IMR-90 (cell line): Measurements from ENCODE around the gene SPINT1. TPM values are rescaled to one million over a fixed set of nuclear protein-coding genes. Genes with fewer than 3 reads are reported as not detected.
A peak's percentile ranks its signal among the peaks of the same experiment; 100 is the strongest.

Source experiments
- ATAC-seq: fragments of 200-7000 bp; cut with Tn5 transposase; 2 replicates; pipeline ENCODE4 v1.9.1; 2020; ENCODE audit warnings: low read depth, mild to moderate bottlenecking, moderate library complexity
- BruUV-seq: library from RNA; stranded (reverse); fragments of 400-500 nt; replicated peaks from 2 replicates; lab custom pipeline; 2021; lab: Mats Ljungman, UMichigan
- CTCF ChIA-PET: fragments of 300-600 bp; formaldehyde crosslinking; extraction: SDS; loops from one replicate; lab custom pipeline; 2021; ENCODE audit warnings: antibody characterized with exemption; lab: Yijun Ruan, JAX
- POLR2A ChIA-PET: fragments of 300-600 bp; sonication (Branson Sonifier 250); formaldehyde crosslinking; loops from one replicate; lab custom pipeline; 2022; ENCODE audit warnings: antibody characterized with exemption; ENCODE audit not compliant: unreplicated experiment; lab: Charles Lee
- DNase-seq: peaks from one replicate; pipeline ENCODE4 v3.0.0; 2013
- H2AFZ ChIP-seq: replicated peaks from 2 replicates; pipeline ENCODE3; 2013; ENCODE audit warnings: low read length, mild to moderate bottlenecking; ENCODE audit not compliant: poor library complexity
- H2AK5ac ChIP-seq: 2 replicates; pipeline ENCODE4 v1.6.1; 2013; ENCODE audit warnings: low read depth, low read length, inconsistent platforms
- H2AK9ac ChIP-seq: replicated peaks from 2 replicates; pipeline ENCODE3; 2013; ENCODE audit warnings: mild to moderate bottlenecking, low read depth, low read length, moderate library complexity; ENCODE audit not compliant: poor library complexity
- H2BK120ac ChIP-seq: 2 replicates; pipeline ENCODE4 v1.6.1; 2013; ENCODE audit warnings: low read depth, low read length, inconsistent platforms
- H2BK15ac ChIP-seq: 3 replicates; pipeline ENCODE4 v1.6.1; 2013; ENCODE audit warnings: low read depth, low read length, inconsistent platforms
- H2BK20ac ChIP-seq: 2 replicates; pipeline ENCODE4 v1.6.1; 2013; ENCODE audit warnings: low read depth, mild to moderate bottlenecking, inconsistent platforms, low read length, moderate library complexity
- H2BK5ac ChIP-seq: 2 replicates; pipeline ENCODE4 v1.6.1; 2013; ENCODE audit warnings: mild to moderate bottlenecking, low read depth, low read length, inconsistent platforms; ENCODE audit not compliant: poor library complexity, severe bottlenecking
- H3K14ac ChIP-seq: replicated peaks from 2 replicates; pipeline ENCODE4 v1.6.1; 2013; ENCODE audit warnings: low read depth, low read length, inconsistent platforms
- H3K18ac ChIP-seq: 2 replicates; pipeline ENCODE4 v1.6.1; 2013; ENCODE audit warnings: low read depth, low read length, control low read depth
- H3K23ac ChIP-seq: 2 replicates; pipeline ENCODE4 v1.6.1; 2013; ENCODE audit warnings: low read depth, low read length, inconsistent platforms
- H3K27ac ChIP-seq: 2 replicates; pipeline ENCODE4 v1.5.1; 2013; ENCODE audit warnings: mild to moderate bottlenecking, control low read depth, low read length; ENCODE audit not compliant: insufficient read depth
- H3K27me3 ChIP-seq: 2 replicates; pipeline ENCODE4 v1.6.1; 2013; ENCODE audit warnings: low read length; ENCODE audit not compliant: control insufficient read depth, insufficient read depth
- H3K36me3 ChIP-seq: 2 replicates; pipeline ENCODE4 v1.6.1; 2013; ENCODE audit warnings: low read length, mixed read lengths; ENCODE audit not compliant: control insufficient read depth, insufficient read depth
- H3K4ac ChIP-seq: 2 replicates; pipeline ENCODE4 v1.6.1; 2013; ENCODE audit warnings: low read depth, low read length, inconsistent platforms
- H3K4me1 ChIP-seq: 2 replicates; pipeline ENCODE4 v1.6.1; 2013; ENCODE audit warnings: low read length, mixed read lengths; ENCODE audit not compliant: control insufficient read depth, insufficient read depth
- H3K4me2 ChIP-seq: 2 replicates; pipeline ENCODE4 v1.6.1; 2013; ENCODE audit warnings: low read depth, mild to moderate bottlenecking, control low read depth, low read length, moderate library complexity
- H3K4me3 ChIP-seq: 2 replicates; pipeline ENCODE4 v1.5.1; 2013; ENCODE audit warnings: low read depth, mild to moderate bottlenecking, control low read depth, low read length, moderate library complexity; ENCODE audit not compliant: insufficient read depth
- H3K56ac ChIP-seq: 2 replicates; pipeline ENCODE4 v1.6.1; 2013; ENCODE audit warnings: low read length, inconsistent platforms; ENCODE audit not compliant: insufficient read depth; ENCODE audit errors: extremely low read depth
- H3K79me1 ChIP-seq, 2 experiments: 2 replicates each; pipeline ENCODE4 v1.6.1; 2013; ENCODE audit warnings: low read length in 2 of 2, inconsistent platforms in 1 of 2, low read depth in 1 of 2
- H3K9ac ChIP-seq: 2 replicates; pipeline ENCODE4 v1.6.1; 2013; ENCODE audit warnings: low read depth, low read length, control low read depth
- H3K9me1 ChIP-seq: 2 replicates; pipeline ENCODE4 v1.6.1; 2013; ENCODE audit warnings: low read length, inconsistent platforms; ENCODE audit not compliant: insufficient read depth
- H3K9me3 ChIP-seq: 2 replicates; pipeline ENCODE4 v1.6.1; 2013; ENCODE audit warnings: low read length; ENCODE audit not compliant: control insufficient read depth, insufficient read depth
- H4K20me1 ChIP-seq: 2 replicates; pipeline ENCODE4 v1.6.1; 2013; ENCODE audit warnings: low read length, inconsistent platforms; ENCODE audit not compliant: insufficient read depth
- H4K5ac ChIP-seq: 2 replicates; pipeline ENCODE4 v1.6.1; 2013; ENCODE audit warnings: mild to moderate bottlenecking, low read depth, low read length, control low read depth
- H4K8ac ChIP-seq, 2 experiments: 2 replicates each; pipeline ENCODE4 v1.6.1; 2013; ENCODE audit warnings: low read depth in 2 of 2, low read length in 2 of 2, control low read depth in 1 of 2, inconsistent platforms in 1 of 2
- H4K91ac ChIP-seq: 2 replicates; pipeline ENCODE4 v1.6.1; 2013; ENCODE audit warnings: low read depth, low read length, inconsistent platforms; ENCODE audit not compliant: insufficient read depth
- CHD1 ChIP-seq: IDR thresholded peaks from 2 replicates; pipeline ENCODE4 v1.6.1; 2012; ENCODE audit warnings: low read depth, low read length, improper control_type of control experiment
- ELK1 ChIP-seq: fragments of 150-350 bp; IDR thresholded peaks from 2 replicates; pipeline ENCODE4 v1.6.1; 2016; ENCODE audit warnings: low read depth, mild to moderate bottlenecking, low read length, moderate library complexity, borderline replicate concordance
- MXI1 ChIP-seq: IDR thresholded peaks from 2 replicates; pipeline ENCODE4 v1.6.1; 2012; ENCODE audit warnings: low read depth, mild to moderate bottlenecking, low read length, moderate library complexity, borderline replicate concordance
- RCOR1 ChIP-seq: IDR thresholded peaks from 2 replicates; pipeline ENCODE4 v1.6.1; 2012; ENCODE audit warnings: mild to moderate bottlenecking, low read length, improper control_type of control experiment; ENCODE audit not compliant: insufficient replicate concordance
- RFX5 ChIP-seq: IDR thresholded peaks from 2 replicates; pipeline ENCODE4 v1.8.0; 2012; ENCODE audit warnings: low read depth, mild to moderate bottlenecking, low read length, moderate library complexity
- USF2 ChIP-seq: fragments of 150-350 bp; IDR thresholded peaks from 2 replicates; pipeline ENCODE4 v1.6.1; 2017; ENCODE audit warnings: mild to moderate bottlenecking, antibody characterized with exemption, low read length, low read depth
- WGBS, 2 experiments: methylation state at CpG; one replicate each; pipeline versions ENCODE4 v1.1.5 to v1.1.7; 2013; ENCODE audit warnings: missing lambda C conversion rate in 2 of 2; ENCODE audit not compliant: insufficient read length in 1 of 2; ENCODE audit errors: extremely low coverage in 2 of 2; 5-methylcytosine and 5-hydroxymethylcytosine counted together
- dilution Hi-C: fragments of 300-500 bp; cut with HindIII; formaldehyde crosslinking; loops from one replicate; pipeline ENCODE4 v1.14.3; 2018; ENCODE audit warnings: low sequenced_read_pairs; ENCODE audit not compliant: unreplicated experiment
- in situ Hi-C: fragments of 300-500 bp; cut with MboI; formaldehyde crosslinking; loops from 3 replicates; pipeline ENCODE4 v1.14.3; 2019; ENCODE audit warnings: low sequenced_read_pairs, inconsistent platforms, mixed read lengths
- intact Hi-C: fragments of 100-400 bp; cut with micrococcal nuclease; formaldehyde crosslinking; loops from 2 replicates; pipeline ENCODE4 v1.10.0; 2022
- polyA plus RNA-seq, 3 experiments: library from polyadenylated mRNA; depleted of rRNA; stranded (reverse); fragments of >200 nt; gene quantifications; 2 replicates each; pipeline ENCODE4 v1.2.3, GENCODE V29; 2012; ENCODE audit warnings: low replicate concordance in 1 of 3
- total RNA-seq: library from RNA; depleted of rRNA; stranded (reverse); fragments of >200 nt; gene quantifications from 2 replicates; pipeline ENCODE4 v1.2.3, GENCODE V29; 2012

The SPINT1 gene
- total and polyA plus RNA-seq, 2 of the 4 experiments (the other 2 are of a cell fraction) = 0.90 to 2.1 TPM

- Histone ChIP-seq H2BK20ac (no peak overlapping the region), H4K5ac (no peak overlapping the region), H3K56ac (no peak overlapping the region), H3K9me3 (no peaks in the 10 kb centered on the region), H3K36me3 (no peaks in the 10 kb centered on the region), H3K27ac (no peak overlapping the region), H3K14ac (no peak overlapping the region), H3K18ac (no peak overlapping the region), H3K9me1 (no peaks in the 10 kb centered on the region), H4K20me1 (no peaks in the 10 kb centered on the region), H3K79me1 (no peaks in the 10 kb centered on the region), H3K9ac (no peak overlapping the region), H4K91ac (no peak overlapping the region), H2AFZ (no peak overlapping the region), H3K4me1 (peaks cover 3% of the 10 kb centered on the region), H3K23ac (no peak overlapping the region), H3K4ac (no peak overlapping the region), H3K4me2 (no peak overlapping the region), H3K27me3 (no peaks in the 10 kb centered on the region), H3K4me3 (no peak overlapping the region), H2BK120ac (no peak overlapping the region), H2AK5ac (peak overlapping the region; percentile 4; the same call in 1 of the 2 replicates), H2AK9ac (no peak overlapping the region), H4K8ac (no peak overlapping the region), H2BK5ac (no peak overlapping the region), H2BK15ac (no peak overlapping the region)
- no peak for TF ChIP-seq USF2
- no peak for TF ChIP-seq ELK1
- TF ChIP-seq CHD1 = no peak
- no peak for TF ChIP-seq MXI1
- TF ChIP-seq RFX5 = no peak
- no peak for TF ChIP-seq RCOR1
- ATAC-seq = no peak
- intact Hi-C loops (no loop called here), dilution Hi-C loops (no loop called here), in situ Hi-C loops (no loop called here)
- CTCF ChIA-PET = no interaction called here
- WGBS, 2 experiments = no CpG with 5 or more reads among the region's 1 CpG
- no TSS peak for BruUV-seq
- DNase-seq = no peak
- POLR2A ChIA-PET = no interaction called here
Measured at GRCh38 chr15:40836020-40836419, 7.8 kb upstream of the SPINT1 start.
